Fibroblast of skin of back (primary cell): ENCODE results near the gene LHX3. TPM values are rescaled to one million over a fixed set of nuclear protein-coding genes. Genes with fewer than 3 reads are reported as not detected.

ENCODE experiments used
- DNase-seq: peaks from one replicate; pipeline ENCODE4 v3.0.0-alpha.2; 2013
- polyA plus RNA-seq, 2 experiments: library from polyadenylated mRNA; unstranded; fragments of 120-200 nt; gene quantifications; one replicate each; pipeline ENCODE4 v1.2.1, GENCODE V29; 2013; ENCODE audit not compliant: insufficient read length in 2 of 2

LHX3 gene
- polyA plus RNA-seq (2013, experiment 1 of 2; ENCODE audit: insufficient read length) = not detected
- not detected for polyA plus RNA-seq (2013, experiment 2 of 2; ENCODE audit: insufficient read length)

DNA sequence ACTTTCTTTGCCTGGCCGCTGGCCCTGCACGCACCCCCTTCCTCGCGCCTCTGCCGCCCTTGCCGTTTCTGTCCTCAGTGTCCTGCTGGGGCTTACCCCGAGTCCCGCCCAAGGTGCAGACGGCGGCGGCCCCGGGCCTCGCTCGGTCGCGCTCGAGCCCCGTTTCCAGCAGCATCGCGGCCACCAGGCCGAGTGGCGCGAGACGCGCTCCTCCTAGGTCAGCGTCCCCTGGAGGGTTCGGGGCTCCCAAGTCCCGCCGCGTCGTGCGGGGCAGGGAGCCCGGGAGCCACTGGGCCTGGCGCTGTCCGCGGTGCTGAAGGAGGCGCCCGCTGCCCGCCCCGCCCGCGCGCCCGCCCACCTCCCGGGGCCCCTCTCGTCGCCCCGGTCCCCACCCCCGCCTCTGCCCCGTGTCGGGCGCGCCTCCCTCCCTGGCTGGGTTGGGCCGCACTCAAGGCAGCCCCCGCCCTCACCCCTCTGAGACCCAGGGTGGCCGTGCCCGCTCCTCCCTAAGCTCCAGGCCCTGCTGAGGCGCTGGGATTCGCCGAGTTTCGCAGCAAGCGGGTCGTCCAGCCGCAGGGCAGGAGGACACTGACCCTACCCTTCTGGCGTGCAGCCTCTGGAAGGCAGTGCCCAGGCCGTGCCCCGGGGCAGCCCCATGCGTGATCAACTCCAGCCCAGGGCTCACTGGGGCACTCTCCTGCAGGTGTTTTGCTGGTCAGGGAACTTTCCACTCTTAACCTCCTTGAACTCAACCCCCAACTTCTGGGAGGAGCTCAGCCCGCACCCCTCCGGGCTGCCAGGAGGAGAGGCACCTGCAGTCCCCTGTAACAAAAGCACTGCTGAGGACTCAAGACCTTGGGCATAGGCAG, at the start of gene LHX3:
Gene LHX3, minus strand, starts transcription at position 291 of the 869 bp plus-strand sequence. Its CDS starts 116 bp downstream, at position 175.
- DNase-seq = peak; percentile 39

DNA sequence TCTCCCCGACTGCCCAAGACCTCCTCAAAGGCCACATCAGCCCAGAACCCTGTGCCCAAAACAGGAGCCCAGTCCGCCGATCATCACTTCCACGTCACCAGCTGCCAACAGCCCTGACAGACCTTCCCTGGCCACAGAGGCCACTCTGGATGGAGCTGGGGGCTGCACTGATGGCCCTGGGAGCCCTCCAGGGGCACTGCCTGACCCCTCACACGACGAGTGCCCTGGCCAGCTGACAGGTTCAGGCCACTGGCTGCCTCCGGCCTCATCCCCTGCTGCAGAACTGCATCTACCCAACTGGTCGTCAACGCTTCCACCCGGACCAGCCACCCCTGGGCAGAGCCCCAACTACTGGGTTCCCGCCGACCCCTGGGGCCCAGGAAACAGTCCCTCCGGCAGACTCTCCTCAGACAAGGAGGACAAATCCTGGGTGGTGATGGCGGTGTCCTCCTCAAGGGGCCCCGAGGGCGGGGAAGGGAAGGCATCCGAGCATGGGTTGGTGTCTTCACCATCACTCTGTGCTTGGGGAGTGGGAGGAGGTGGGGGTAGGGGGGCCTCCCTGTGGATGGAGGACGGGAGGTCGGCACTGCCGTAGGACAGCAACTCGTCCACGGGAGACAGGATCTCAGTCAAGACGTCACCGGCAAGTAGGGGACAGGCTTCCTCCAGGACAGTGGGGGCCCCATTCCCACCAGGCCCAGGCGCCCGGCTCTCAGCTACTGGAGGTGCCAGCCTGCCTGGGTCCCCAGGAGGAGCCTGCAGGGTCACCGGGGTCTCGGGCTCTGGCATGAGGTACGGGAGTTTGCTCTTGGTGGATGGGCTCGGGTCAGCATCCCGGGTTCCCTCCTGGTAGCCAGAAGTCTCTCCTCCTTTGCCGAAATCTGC, 48.6 kb upstream of the LHX3 start:
- DNase-seq = no peak

DNA sequence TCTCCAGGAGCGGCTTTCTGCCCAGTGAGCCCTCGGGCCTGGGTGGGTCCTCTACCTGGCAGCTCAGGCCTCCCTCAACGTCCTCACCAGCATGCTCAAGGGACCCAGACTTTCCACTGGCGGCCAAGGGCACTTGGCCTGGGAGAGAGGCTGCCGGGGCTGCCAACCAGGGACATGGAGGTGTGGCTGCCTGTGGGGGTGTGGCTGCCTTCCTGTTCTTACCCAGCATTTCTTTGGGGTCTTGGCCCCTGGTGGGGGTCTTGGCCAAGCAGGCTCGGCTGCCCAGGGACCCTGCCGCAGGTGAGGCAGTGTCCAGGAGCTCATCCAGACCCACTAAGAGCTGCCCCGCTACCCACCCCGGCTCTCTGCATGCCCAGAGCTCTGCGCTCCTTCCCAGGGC, 47.9 kb upstream of the LHX3 start:
- no peak for DNase-seq

DNA sequence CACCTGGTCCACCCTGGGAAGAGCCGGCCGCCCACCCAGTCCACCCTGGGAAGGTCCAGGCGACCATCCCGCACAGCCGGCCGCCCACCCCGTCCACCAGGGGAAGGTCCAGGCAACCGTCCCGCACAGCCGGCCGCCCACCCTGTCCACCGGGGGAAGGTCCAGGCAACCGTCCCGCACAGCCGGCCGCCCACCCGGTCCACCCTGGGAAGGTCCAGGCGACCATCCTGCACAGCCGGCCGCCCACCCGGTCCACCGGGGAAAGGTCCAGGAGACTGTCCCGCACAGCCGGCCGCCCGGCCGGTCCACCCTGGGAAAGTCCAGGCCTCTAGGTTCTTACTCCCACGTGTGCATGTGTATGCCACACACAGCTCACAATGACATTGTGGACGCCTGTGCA, 47.4 kb upstream of the LHX3 start:
- no peak for DNase-seq

DNA sequence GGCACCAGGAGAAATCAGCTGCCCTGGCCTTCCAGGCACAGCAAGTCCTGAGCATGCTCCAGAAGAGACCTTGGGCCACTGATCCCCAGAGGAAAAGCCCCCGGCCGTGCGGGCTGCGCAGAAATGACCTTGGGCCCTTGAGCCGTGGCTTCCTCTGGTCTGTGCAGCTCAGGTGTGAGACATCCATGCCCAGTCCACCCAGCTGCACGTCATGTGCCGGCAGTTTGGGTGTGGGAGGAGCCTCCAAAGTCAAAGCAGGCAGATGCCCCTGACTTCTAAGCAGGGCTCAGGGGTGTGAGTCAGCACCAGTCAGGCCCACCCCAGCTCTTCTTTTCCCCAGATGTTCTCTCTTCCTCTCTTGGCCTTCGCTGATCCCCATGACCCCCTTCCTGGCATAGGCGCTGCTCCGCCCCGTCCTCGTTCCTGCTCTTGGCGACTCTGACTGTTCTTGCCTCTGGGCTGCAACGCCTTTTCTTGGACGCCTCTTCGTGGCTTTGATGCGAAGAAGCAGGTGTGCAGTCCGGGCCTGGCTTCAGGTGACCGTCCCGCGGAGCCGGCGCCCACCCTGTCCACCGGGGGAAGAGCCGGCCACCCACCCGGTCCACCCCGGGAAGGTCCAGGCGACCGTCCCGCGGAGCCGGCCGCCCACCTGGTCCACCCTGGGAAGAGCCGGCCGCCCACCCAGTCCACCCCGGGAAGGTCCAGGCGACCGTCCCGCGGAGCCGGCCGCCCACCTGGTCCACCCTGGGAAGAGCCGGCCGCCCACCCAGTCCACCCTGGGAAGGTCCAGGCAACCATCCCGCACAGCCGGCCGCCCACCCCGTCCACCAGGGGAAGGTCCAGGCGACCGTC, 46.6 kb upstream of the LHX3 start:
- DNase-seq = no peak

DNA sequence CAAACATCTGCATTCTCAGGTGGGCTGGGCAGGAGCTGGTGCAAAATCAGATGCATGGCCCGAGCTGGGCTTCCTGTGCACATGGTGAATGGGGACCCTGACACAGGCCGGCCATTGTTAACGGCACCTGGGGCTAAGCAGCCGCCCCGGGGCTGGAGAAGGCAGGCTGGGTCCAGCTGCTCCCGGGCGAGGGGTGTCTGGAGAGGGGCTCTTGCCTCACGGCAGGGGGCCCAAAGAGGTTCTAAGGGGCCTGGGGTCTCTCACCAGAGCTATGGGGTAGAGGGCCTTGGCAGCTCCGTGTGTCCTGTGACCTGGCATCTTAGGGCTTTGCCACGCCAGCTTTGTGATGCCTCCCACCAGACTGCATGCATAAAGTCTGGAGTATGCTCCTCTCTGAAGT, 45.7 kb upstream of the LHX3 start:
- DNase-seq = no peak

DNA sequence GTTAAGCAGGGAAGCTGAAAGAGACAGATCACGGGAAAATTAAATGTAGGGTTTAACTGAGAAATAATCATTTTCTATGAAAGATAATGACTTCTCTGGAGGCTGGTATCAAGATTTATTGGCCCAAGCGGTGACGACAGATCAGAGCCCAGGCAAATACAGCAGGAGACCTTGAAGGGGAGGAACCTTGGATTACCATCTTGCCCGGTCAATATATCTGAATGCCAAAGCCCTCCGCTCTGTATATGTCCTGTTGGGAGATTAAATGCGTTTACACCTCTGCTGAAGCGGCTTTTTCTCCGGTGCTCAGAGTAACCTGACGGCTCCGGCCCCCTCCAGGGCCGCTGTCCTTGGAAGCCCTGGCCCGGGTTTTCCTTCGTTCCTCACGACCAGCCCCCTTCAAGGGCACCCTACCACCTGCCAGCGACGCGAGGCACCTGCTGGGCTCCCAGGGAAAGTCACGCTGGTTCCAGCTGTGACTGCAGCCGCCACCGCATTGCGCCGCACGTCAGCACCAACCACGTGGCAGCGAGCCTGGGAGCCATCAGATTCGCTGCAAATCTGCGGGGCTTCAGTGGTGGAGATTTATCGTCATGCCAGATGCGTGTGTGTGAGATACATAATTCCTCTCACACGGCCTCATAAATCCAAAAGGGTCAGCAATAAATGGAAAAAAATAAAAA, 45.1 kb upstream of the LHX3 start:
- DNase-seq = no peak

DNA sequence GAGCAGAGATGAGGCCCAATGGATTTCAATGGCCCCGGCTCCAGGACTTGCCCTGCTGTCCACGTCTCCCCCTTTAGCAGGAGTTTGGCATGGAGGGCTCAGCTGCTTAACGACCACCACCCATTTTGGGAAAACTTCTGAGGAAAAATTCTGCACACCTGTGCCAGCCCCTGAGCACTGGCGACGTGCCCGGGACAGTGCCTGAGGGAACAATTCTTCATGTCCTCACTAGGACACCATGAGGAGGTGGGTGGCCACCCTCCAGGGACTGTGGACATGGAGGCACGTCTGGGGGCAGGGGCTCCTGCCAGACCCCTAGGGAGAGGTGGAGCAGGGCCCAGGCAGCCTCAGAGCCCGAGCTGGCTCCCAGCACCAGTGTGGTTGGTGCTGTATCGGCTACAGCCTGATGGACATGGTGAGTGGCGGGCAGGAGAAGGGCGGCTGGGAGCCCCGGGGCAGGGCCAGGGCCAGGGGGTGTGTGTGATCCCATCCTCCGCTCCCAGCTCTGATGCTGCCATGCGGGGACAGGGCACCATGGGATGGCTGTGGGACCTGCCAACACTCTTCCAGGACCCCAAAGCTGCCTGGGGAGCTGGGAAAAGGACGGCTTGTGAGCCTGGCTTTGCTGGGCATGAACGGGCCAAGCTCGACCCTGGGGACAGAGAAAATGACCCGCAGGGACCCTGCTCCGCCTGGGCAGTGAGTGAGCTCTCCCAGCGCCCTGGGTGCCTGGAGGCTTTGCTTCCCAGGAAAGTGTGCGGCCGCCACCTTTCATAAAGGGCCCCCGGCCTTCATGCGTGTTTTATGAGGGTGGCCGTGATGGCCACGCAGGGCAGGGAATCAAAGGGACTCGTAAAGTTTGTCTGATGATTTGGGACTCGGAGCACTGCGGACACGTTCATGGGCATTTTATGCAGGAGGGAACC, 44.3 kb upstream of the LHX3 start:
- DNase-seq = no peak

DNA sequence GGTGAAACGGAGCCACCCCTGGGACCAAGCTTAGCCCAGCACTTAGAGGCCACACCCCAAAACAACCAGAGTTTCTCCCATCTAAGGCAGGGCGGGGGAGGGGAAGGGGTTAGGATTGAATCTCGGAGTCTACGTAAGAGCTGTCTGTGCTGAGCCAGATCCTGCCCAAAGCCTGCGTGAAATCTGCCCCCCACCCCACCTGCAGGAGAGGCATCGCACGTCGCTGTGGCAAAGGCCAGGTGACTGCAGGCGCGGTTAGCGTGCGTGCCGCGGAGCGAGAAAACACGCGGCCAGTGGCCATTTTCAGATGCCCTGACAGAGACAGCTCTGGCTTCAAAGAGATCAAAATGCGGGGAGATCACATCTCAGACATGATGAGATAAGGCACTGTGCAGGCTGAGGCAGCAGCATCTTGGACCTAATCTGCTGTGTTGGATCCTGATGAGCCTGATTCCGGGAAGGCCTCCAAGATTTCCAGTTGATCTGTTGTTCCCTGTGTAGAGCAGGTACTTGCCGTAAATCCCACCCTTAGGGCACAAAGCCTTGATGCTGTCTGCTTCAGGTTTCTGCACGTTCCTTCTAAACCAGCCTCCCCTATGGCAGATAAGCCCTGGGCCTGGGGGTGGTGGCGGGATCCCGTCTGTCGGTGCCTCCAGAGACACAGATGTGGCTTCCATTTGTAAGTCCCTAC, 43.2 kb upstream of the LHX3 start:
- no peak for DNase-seq

DNA sequence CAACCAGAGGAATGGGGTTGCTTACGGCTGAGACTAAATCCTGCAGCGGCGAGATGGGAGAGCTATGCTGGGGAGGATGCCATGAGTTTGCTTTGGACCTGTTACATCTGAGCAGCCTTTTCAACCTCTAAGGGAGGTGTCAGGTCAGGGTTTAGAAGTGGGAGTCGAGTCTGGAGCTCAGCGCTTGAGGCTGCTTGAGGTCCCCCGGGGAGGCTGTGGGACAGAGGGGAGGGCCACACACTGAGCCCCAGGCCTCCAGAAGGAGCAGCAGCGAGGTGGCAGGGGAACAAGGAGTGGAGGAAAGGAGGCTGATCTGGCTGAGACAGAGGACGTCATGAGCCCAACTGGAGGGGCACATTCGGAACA, 42.6 kb upstream of the LHX3 start:
- no peak for DNase-seq

DNA sequence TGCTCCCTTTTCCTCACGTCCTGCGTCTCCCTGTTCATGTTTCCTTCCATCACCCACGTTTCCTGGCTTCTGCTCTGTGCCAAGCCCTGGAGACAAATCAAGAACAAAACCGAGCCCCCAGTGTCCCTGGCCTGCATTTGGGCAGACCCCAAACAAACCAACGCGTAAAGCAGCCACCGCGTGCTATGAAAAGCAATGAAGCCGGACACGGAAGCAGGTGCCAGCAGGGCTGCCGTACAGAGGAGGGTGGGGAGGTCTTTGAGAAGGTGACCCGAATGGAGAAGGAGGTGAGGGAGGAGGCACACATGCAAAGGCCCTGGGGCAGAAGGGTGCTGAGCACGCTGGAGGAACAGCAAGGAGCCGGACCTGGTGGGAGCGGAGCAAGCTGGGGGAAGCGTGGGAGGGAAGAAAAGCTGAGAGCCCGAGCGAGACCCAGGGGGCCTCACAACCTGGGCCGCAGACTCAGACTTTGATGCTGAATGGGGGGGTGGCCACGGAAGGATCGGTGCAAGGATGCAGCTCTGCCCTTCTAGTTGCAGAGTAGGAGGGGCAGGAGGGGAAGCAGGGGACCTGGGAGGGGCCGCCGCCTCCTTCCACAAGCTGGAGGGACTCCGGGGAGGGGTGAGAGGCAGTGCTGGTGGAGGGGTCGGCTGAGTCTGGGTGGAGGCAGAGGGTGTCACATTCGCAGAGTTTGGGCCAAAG, 42.1 kb upstream of the LHX3 start:
- no peak for DNase-seq

DNA sequence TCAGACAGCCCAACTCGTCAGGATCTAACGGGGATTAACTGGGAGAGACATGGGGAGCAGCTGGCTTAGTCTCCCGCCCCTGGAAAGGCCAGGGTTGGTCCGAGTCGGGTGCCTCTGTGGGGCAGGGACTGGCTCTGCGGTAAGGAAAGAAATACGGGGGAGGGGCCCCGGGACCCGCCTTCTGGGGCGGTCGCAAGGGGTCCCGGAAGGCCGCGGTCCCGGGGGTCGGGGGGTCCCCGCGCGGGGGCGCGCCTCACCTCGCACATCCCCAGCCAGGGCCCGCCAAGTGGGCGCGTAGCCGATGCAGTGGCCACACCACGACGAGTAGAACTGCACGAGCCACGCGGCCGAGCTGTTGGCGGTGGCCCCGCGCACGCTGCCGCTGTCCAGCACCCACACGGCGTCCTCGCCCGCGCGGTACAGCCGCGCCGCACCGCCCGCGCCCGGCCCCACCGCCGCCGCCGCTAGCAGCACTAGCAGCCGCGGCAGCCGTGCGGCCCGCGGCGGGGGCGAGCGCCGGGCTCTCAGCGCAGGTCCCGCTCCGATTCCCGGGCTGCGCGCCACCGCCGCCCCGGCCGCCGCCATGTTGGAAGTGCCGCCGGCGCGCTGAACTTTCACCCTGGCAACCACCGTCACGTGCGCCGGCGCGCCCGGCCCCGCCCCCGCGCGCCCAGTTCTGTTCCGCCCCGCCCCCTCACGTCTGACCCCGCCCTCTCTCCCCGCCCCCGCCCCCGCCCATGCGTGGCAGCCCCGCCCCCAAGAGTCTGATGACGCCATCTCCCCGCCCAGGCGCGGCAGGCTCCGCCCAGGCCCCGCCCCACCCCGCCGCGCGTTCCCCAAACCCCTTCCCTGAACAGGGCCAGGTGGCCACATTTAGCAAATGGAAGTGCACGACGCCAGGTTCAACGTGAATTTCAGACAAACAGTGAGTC, 40.6 kb upstream of the LHX3 start, which contains the start of gene QSOX2:
Gene QSOX2, minus strand, starts transcription at position 594 of the 932 bp plus-strand sequence. Its CDS starts 9 bp downstream, at position 585.
- DNase-seq = peak; percentile 69

DNA sequence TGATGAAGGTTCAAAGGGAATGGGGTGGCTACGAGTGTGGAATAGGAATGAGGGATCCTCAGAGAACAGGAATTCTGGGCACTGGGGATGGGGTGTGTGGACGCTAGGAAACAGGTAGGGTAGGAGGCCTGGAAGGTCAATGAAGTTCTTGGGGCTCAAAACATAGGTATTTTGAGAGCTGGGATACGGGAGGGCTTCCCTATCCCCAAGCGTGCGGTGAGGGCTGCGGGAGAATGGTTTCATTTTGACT, 40.0 kb upstream of the LHX3 start:
- no peak for DNase-seq

DNA sequence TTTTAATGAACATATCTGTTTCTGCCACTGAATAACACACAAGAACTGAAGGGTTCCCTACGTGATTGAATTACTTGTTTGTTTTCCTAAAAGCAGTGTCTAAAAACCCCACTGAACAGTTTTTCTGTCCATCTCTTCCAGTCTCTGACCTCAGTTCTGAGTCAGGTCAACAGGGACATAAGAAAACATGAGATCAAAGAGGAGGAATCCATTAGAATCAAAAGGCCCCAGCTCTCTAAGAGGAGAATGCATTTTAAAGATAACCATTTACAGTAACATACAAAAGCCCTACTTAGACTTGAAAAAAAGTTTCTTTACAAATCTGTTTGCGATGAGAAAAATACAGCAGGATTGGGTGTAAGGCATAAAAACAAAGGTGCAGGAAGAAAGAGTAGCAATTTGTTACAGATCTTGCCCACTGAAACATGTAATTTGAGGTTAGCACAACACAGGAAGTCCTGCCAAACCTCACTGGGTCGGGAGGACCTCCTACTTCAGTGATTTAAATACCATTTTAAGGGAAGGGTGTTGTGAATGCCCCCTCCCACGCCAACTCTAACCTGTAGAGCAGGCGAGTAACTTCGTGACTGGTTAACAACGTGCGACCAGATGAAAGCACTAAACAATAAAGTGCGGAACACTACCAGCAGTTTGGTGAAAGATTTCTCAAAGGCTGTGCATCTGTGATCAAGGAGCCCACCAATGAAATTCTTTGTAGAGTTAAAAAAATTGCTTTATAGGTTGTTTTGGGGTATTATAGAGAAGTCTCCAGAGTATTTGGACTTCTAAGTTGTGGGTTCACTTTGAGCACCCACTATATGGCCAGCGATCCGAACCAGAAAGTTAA, 39.4 kb upstream of the LHX3 start:
- DNase-seq = no peak

DNA sequence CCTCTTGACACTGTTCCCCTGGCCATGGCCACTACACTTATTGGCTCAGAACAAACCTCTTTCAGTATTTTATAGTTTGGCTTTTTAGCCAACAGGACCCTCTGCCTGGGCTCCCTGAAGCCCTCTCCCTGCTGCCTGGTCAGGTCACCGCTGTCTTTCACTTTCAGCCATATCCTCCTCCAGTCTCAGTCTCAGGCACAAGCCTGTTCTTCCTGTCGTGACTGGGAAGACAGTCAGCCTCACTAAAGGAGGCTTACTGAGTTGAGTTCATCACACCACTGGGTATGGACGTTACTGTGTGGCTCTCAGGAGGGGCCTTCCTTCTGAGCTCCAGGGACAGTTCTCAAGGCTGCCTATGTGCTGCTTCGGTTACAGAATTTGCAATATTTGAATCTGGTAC, 38.7 kb upstream of the LHX3 start:
- no peak for DNase-seq

DNA sequence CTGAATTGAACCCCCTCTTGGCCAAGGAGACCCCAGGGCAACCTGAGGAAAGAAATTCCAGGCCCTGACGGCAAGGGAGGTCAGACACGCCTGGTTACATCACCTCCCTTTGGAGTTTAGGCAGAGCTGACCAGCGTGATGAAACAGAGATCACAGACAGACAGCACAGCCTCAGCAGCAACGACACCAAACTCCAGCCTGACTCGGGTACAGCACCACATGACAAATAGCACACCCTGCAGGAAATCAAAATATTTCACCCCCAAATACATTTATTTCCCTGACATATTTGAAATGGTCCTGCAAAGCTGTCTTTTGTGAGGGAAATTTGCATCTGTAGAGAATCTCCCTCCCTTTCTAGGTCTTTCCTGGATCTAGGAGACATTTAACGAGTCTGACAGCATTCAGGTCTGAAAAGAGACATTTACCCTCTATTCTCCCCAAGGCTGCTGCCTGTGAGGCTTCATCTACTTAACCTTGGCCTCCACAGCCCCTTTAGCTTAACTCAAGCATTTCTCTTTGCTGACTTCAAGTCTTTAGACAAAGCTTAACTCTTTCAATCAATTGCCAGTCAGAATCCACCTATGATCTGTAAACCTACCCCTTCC, 38.1 kb upstream of the LHX3 start:
- DNase-seq = no peak

DNA sequence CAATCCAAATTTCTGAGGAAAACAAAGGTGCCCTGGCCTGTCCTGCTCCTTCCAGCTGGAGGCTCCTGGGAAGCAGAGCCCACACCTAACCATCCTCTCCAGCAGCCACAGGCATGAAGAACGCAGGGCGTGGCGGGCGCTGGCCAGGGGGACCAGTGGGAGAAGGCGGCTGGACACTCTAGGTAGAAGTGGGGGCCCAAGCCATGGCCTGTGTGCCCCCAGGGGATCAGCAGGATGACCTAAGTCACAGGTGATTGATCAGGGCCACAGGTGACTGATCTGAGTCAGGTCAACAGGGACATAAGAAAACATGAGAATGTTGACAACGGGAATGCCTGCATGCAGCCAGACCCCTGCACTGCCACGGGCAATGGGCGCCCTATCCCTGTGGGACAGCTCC, 37.3 kb upstream of the LHX3 start:
- no peak for DNase-seq
